Measurements from ENCODE around the gene RNF138. TPM values are rescaled to one million over a fixed set of nuclear protein-coding genes. Genes with fewer than 3 reads are reported as not detected.

Gene RNF138
- total and polyA plus RNA-seq, 2 of the 13 experiments (the other 11 are each of a cell fraction or from before 2014, with no cell fraction given): 14.6 to 33.6 TPM

GRCh38 chr18:32092422-32093101 lies 888 bp downstream of the RNF138 start (continued):
- TF ChIP-seq ZNF609 (CRISPR knock-in tag; IDR thresholded peaks at IDR 0.05; ENCODE audit: borderline replicate concordance) (no peak), ZNF451 (CRISPR knock-in tag; IDR thresholded peaks at IDR 0.05) (peak; percentile 70; the same call in 1 of the 2 replicates), YEATS4 (CRISPR knock-in tag; IDR thresholded peaks at IDR 0.05; ENCODE audit: borderline replicate concordance) (peak; percentile 70; the same call in 1 of the 2 replicates), PCBP1 (IDR thresholded peaks at IDR 0.05; ENCODE audit: borderline replicate concordance, low read depth, low read length) (0 out of 2 replicates have a peak, but pooled peaks have one; percentile 29), THRA (CRISPR knock-in tag; IDR thresholded peaks at IDR 0.05; ENCODE audit: borderline replicate concordance) (peak; percentile 40; the same call in 1 of the 2 replicates), ZNF281 (CRISPR knock-in tag; IDR thresholded peaks at IDR 0.05; ENCODE audit: borderline replicate concordance) (peak; percentile 94), POLR2A (IDR thresholded peaks at IDR 0.05; ENCODE audit: insufficient read depth in 1 of 2, low read depth in 2 of 2, low read length in 2 of 2) (peak; percentile 70 to 89; a peak in 3 of 4 replicates), EED (CRISPR knock-in tag; IDR thresholded peaks at IDR 0.05) (peak; percentile 72; the same call in 1 of the 2 replicates), KMT2A (CRISPR knock-in tag; IDR thresholded peaks at IDR 0.05) (peak; percentile 75), NFKB2 (CRISPR knock-in tag; IDR thresholded peaks at IDR 0.05; ENCODE audit: borderline replicate concordance) (peak; percentile 47; the same call in 1 of the 2 replicates), ZNF547 (CRISPR knock-in tag; IDR thresholded peaks at IDR 0.05) (no peak; the same call in 1 of the 2 replicates), ZNF709 (CRISPR knock-in tag; IDR thresholded peaks at IDR 0.05) (peak; percentile 3; the same call in 1 of the 2 replicates), ZNF788 (CRISPR knock-in tag; IDR thresholded peaks at IDR 0.05; ENCODE audit: borderline replicate concordance) (peak; percentile 57), ZNF616 (CRISPR knock-in tag; IDR thresholded peaks at IDR 0.05; ENCODE audit: low read depth) (peak; percentile 61; the same call in 1 of the 2 replicates), NR0B2 (CRISPR knock-in tag; IDR thresholded peaks at IDR 0.05) (peak; percentile 86), HBP1 (CRISPR knock-in tag; IDR thresholded peaks at IDR 0.05; ENCODE audit: low read depth) (0 out of 2 replicates have a peak, but pooled peaks have one; percentile 11)
